22Rv1 (cell line): ENCODE data around the gene EMP2.

Experiments used
- CTCF ChIP-seq: fragments of 450-650 bp; IDR thresholded peaks from 2 replicates; pipeline ENCODE4 v1.5.1; 2017; ENCODE audit warnings: mild to moderate bottlenecking
- ZFX ChIP-seq: fragments of 450-650 bp; IDR thresholded peaks from 2 replicates; pipeline ENCODE4 v1.6.1; 2017; ENCODE audit warnings: antibody characterized with exemption, borderline replicate concordance

DNA sequence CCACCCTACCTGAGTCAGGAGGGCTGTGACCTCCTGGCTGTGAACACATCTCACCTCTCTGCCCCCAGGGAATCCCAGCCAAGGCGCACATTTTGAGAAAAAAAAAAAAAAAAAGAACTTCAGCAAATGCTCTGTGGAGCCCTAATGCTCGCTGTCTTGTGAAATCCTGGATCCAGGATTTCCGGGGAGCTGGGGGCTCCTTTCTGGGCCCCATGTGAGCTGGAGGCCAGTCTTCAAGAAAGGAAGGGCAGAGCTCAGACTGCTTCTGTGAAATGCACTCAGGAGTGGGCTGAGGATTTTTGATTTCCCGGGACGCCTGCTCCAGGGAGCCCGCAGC lies 36.0 kb upstream of the EMP2 start:
- TF ChIP-seq CTCF (no peak), ZFX (no peak)
